HG03139 (cell line): ENCODE measurements around the gene BRSK2.

Source experiments
- ATAC-seq: cut with Tn5 transposase; IDR thresholded peaks from one replicate; pipeline ENCODE4 v1.9.1; 2021; ENCODE audit not compliant: unreplicated experiment

The BRSK2 gene

DNA sequence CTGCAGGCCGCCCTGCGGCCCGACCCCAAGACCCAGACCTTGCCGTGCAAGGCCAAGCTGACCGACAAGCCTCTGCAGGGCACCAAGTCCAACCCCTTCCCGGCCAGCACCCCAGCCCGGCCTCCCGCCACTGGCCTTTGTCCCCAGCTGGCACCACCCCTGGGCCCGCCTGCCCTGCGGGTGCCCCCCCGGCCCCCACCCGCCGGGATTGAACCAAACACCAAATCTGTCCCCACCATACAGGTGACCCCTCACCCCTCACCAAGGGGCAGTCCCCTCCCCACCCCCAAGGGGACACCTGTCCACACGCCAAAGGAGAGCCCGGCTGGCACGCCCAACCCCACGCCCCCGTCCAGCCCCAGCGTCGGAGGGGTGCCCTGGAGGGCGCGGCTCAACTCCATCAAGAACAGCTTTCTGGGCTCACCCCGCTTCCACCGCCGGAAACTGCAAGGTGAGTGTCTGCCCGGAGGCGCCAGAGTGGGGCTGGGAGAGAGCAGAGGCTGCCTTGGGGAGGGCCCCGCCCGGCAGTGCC, 60.7 kb downstream of the BRSK2 start:
- ATAC-seq: no peak

DNA sequence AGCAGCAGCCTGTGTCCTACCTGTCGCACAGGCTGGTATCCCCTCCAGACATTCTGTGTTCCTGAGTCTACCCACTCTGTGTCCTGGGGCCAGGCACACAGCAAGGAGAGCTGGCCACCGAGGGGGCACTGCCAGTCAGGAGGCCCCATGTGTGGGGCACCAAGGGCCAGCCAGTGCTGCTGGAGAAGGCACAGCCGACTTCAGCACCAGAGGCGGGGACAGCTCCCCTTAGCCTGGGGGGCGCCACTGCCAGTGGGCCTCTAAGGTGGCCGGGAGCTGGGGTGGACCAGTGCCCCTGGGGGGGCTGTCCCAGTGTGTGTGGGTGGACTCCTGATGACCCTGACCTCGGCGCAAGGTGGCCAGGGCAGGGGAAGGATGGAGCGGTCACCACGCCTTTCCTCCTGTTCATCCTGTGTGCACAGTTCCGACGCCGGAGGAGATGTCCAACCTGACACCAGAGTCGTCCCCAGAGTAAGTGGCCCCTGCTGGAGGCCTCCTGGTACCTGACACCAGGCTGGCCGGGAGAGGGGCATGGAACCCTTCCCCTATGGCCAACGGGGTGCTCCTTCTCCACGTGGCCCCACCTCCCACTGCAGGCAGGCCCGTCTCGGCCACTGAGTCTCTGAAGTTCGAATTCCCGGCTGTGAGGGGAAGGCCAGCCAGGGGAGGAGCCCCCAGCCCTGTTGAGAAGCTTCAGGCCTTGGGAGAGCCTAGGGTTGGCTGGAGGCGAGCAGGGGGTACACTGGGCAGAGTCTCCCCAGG, 61.4 kb downstream of the BRSK2 start:
- no peak for ATAC-seq

DNA sequence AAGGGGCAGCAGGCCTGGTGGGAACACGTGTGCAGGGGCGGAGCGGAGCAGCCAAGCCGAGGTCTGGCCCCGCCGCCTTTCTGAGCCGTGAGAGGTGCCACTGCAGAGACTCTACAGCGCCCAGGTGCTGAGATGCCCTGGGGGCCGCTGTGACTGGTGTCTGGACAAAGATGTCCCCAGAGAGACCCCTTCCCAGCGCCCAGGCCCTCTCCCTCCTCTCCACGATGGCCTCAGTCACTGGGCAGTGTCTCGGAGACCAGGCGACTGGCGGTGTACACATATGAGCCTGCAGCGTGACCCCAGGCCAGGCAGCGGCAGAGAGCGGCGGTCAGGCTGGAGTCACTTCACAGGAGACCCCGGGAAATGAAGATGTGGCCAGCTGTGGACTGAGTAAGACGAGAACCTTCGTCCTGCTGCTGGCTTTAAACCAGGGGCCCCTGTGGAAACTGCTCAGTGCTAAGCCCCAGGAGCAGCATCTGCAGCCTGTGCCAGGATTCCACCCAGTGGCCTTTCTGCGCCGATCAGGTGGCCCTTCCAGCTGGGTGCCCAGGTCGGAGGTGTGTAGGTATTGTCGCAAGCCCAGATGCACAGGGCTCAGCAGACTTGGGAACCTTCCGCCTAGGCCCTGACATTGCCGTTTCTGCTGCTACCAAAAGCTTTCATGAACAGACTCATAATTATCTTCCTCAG, 62.2 kb downstream of the BRSK2 start:
- no peak for ATAC-seq

DNA sequence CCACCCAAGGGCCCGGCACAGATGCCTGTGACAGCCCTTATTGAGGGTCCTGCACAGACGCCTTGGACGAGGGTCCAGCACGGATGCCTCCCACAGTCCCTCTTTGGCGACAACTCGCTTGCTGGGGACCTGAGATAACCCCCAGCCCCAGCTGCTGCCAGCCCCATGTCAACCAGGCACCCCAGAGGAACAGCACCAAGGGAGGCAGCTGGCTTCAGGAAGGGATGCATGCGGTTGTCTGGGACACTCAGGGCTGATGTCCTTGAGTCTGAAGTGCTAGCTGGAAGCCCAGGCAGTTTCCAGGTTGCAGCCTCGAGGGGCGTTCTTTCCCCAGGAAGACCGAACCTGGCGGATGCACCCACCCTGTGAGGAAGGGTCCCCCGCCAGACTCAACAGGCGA, 63.0 kb downstream of the BRSK2 start:
- ATAC-seq: no peak

DNA sequence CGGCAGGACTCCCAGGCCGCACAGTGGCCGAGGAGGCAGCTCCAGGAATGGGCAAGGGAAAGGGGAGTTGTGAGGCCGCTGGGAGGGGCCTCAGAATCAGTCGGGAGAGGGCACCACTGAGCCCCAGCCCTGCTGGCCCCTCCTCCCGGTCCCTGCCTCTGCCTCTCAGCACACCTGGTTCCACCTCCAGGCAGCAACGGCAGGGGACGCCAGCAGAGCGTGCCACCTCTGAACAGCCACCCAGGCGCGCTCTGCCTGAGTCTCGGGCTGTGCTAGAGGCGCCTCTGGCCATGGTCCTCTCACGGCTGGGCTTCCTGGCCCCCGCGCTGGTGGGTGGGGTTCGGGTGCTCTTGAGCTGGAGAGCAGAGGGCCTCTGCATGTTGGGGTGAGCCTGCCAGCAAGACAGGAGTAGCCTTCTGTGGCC, 63.9 kb downstream of the BRSK2 start:
- no peak for ATAC-seq

DNA sequence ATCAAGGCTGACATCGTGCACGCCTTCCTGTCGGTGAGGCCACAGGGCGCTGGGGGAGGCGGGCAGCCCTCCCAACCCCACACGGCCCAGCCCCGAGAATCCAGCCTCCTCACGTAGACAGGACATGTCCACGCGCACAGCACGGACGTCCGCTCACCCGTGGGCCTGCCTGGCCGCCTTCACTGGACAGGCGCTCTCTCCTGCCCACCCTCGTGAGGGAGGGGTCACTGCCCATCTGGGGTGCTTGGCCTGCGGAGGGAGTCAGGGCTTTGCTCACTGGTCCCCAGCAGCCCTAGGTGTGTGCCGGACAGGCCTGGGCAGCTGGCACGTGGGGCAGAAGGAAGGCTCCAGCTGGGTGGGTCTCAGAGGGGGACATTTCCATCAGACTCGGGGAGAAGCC, 64.8 kb downstream of the BRSK2 start:
- no peak for ATAC-seq

DNA sequence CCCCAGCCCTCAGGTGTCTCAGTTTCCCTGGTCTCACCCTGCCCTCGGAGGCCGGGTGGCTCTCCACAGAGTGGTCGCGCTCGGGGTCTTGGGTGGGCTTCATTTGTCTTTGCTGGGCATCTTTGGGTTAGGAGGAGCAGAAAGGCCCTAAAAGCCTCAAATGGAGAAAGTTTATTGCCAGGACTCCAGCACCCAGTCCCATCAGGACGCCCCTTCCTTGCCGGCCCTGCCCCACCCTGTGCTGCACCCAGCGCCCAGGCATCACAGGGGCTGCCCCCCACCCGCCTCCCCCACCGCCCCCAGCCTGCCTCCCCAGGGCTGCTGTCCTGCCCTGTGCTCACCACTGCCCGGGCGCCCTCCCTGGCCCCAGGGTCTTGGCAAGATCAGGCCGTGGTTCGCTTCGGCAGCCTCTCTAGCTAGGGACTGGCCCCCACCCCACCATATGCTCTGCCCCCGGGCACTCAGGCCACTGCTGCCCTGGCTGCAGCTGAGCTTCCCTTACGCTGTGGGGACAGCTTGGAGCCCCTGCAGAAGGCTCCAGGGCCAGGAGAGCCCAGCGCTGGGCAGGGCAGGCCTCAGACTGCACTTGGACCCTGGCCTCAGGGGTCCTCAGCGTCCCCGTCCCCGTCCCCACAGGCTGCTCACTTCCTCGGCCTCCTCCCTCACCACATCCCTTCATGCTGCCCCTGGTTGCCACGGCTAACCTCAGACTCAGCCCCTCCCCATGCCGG, 65.5 kb downstream of the BRSK2 start:
- no peak for ATAC-seq

DNA sequence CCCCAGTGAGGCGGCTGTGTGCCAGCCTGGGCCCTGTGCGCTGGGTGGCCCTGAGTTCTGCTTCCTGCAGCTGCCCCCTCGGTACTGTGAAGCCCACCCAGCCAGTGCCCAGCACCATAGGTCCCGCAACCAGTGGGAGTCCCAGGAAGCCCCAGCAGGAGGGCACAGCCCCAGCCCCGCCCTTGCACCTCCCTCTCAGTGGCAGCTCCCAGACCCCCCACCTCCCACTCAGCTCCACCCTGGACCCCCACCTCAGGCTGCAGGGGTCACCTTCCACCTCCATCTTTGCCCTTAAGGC, 66.0 kb downstream of the BRSK2 start:
- ATAC-seq: no peak

DNA sequence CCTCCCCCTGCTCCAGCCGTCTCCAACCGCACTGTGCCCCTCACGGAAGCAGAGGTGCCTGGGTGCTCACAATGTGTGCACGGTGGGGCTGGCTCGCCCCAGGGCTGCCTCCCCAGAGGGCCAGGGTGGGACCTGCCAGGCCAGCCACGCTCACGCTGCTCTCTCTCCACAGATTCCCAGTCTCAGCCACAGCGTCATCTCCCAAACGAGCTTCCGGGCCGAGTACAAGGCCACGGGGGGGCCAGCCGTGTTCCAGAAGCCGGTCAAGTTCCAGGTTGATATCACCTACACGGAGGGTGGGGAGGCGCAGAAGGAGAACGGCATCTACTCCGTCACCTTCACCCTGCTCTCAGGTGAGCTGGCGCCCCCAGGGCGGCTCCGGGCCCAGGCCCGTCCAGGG, 66.4 kb downstream of the BRSK2 start:
- ATAC-seq: no peak

DNA sequence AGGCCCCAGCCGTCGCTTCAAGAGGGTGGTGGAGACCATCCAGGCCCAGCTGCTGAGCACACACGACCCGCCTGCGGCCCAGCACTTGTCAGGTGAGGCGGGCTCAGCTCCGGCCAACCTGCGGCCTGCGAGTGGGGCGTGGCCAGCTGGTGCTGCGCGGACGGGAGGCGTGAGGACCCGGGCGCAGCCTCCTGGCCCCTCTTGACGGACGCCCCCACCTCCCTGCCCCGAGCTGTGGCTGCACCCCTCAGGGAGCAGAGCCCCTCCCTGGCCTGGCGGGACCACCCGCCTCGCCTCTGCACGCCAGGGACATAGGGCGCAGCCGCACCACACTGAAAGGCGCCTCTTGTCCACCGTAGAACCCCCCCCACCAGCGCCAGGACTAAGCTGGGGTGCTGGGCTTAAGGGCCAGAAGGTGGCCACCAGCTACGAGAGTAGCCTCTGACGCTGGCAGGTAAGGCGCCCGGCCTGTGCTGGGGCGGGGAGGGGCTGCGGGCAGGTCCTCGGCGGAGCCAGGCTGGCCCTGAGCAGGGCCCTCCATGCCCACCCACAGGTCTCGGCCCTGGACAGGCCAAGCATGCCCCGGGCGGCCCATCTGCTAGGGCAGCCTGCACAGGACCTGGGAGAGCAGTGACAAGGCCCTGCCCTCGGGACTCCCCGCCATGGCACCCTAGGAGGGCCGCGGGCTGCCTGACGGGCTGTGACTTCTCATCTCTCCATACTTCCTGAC, 67.0 kb downstream of the BRSK2 start:
- ATAC-seq: no peak

DNA sequence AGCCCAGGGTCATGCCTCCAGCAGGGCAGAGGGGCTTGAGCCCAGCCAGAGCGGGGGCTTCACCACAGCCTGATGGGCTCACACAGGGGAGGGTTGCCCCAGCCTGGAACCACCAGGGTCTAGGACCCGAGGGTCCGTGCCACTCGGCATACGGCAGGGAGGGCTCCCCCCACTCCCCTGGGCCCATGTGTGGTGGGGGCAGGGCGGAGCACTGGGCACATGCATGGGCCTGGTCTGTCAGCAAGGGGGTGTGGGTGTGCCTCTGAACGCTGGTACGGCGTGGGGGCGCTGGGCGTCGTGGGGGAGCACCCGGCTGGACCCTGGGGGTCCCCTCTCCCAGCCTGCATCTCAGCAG, 67.6 kb downstream of the BRSK2 start:
- ATAC-seq: no peak

DNA sequence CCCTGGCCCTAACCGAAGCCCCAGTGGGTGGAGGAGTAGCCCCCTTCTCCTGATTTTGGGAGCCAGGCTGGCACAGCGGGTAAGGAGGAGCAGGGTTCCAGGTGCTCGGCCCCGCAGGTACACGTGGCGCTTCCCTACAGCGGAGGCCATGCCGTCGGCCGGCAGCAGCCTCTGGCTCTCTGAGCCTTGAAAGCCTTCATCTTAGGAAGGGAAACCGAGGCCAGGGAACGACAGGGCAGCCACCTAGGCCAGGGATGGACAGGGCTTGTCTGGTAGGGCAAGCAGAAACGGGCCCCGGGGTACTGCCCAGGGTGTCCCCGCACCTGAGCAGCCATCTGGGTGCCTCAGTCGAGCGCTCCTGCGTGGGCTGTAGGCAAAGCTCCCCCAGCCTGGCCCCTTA, 68.1 kb downstream of the BRSK2 start:
- no peak for ATAC-seq

DNA sequence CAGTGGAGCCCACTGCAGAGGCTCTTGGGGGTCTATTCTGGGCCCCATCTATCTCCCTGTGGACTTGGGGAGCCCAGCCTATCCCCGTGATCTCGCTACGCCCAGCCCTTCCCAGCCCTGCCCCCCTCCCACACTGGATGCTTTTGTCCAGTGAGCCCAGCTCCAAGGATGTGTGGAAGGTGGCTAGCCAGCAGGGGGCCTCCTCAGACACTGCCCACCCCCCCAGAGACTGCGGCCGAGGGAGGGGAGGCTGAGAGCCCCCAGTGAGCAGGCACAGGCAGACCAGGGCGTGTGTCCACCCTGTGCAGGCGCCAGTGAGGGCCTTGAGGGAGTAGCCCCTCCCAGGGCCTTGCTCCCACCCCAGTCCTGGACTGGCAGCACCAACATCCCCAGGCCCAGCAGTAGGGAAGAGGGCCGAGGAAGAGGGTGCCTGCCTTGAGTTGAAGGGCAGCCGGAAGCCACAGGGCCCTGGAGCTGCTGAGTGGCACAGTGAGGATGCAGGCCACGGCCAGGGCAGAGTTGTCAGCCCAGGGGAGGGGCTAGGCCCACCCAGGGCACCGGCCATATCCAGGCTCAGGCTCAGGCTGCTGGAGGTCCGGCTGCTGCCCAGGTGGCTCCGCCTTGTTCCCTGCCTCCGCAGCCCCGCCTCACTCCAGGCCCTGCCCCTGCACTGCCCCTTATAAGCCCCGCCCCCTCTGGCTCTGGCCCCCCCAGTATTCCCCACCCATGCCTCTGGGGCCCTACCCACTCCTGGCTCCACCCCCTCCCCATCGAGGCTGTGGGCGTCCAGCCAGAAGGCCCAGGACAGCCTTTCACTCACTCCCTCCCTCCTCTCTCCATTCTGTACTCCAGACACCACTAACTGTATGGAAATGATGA, 68.8 kb downstream of the BRSK2 start:
- no peak for ATAC-seq

DNA sequence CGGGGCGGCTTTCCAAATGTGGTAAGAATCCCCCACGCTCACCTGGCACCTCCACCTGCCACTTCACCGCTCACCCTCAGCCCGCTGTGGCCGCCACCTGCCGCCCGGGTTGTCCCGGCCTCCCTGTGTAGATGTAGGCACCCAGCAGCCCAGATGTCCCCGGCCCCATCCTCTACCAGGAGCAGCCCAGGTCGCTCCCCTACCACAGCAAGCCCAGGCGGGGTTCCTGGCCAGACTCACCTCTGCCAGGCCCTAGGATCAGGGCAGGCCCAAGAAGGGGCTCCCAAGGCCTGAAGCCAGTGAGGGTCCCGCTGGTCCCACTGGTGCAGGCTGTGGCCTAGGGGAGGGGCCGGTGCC, 69.5 kb downstream of the BRSK2 start:
- ATAC-seq: no peak

DNA sequence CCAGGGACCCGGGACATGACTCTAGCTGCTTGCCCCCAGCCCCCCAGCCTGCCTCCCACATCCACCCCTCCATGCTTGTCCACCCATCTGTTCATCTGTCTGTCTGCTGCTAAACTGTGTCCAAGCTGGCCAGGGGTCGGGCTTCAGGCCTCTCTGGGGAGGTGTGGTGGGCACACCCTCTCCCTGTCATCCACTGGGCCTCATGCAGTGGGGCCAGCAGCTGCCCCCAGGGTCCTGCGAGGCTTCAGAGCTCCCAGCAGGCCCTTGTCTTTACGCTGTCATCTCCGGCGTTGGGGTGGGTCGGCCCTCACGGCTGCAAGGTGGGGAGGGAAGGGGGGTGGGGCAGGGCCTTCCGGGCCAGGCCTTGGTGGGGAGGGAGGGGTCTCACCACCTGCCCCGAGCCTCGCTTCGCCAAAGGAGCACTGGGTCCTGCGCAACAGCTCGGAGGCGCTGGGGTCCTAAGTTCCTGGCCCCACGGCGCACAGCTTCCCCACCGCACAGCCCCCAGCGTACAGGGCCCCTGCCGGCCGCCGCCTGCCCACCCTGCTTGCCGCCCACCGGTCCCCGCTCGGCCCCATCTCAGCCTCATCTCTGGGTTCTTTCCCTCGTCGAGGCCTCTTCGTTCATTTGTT, 70.1 kb downstream of the BRSK2 start:
- ATAC-seq: no peak

DNA sequence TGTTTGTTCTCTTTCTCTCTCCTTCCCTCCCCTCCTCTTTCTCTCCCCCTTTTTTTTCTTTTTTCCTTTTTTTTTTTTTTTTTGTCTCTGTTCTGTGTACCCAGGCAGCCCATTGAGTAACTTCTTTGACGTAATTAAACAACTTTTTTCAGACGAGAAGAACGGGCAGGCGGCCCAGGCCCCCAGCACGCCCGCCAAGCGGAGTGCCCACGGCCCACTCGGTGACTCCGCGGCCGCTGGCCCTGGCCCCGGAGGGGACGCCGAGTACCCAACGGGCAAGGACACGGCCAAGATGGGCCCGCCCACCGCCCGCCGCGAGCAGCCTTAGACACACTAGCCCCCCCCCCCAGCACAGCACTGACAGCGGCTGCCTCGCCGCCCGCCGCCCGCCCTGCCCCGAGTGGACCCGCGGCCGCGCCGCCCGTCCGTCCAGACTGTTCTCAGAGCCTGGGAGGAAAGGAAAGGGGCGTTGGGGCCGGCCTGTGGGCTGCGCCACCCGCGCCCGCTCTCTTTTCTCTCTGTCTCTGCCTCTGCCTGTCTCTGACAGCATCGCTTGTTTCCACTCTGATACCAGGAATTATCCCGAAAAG, 70.8 kb downstream of the BRSK2 start:
- no peak for ATAC-seq

DNA sequence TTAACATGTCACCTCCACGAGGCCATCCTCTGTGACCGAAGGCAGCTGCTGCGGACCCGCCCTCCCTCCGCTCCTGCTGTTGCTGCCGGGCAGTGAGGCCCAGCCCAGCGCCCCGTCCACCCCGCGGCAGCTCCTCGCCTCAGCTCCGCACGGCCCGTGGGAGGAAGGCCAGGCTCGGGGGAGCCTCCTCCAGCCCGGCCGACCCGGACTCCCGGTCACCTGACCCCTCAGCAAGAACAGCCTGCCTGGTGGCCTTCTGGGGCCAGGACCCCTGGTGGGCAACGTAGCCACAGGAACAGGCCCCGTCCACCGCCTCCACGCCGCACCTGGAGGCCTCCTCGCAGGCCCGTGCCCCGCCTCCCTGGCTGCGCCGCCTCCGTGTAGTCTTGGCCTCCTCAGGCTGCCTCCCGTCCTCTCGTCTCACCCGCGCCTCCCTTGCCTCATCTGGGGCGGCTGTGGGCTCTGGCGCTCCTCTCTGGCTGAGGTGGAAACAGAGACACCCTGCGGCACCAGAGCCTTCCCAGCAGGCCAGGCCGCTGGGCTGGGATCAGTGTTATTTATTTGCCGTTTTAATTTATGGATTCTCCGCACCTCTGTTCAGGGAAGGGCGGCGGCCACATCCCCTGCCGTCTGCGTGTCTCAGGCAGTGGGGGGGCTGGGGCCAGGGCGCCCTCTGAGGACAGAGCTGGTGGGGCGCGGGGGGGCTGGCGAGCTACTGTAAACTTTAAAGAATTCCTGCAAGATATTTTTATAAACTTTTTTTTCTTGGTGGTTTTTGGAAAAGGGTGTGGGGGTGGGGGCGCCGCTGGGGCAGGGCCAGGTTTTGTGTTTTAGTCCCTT, 71.5 kb downstream of the BRSK2 start:
- no peak for ATAC-seq

DNA sequence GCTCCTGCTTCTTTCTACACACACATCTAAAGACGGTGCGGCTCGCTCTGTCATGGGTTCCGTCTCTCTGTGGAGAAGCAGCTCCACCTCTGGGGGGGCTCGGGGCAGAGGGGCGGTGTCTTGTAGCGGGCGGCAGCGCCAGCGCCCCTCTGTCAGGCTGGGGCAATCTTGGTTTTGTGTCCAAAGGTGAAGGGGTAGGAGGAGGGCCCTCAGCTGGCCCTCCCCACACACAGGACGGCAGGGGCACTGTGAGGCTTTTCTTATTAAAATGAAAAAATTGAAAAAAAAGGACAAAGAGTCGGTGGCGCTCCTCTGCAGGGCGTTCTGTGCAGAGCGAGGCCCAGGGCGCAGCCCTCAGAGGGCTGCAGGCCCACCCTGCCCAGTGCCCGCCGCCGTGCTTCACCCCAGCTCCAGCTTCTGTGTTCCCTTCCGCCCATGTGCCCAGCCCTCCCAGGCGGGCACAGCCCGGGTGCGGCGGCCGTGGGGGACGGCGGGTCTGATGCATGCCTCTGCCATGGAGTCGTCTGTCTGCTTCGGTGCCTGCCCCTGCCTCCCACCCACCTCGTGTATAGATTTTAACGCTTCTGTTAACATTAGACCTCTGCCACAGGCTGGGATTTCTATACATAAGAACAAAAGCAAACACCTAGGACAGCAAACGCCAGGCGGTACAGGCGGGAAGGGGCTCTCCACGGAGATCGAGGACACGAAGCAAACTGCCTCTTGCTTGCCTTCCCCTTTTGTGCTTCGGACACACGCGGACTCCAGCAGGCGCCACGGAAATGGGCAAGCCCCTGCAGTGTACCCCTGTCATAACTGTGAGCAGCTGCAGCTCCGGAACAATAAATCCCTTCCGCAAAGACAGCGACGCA, 72.3 kb downstream of the BRSK2 start:
- no peak for ATAC-seq
